Breast epithelium (tissue), 3 donors: Measurements from ENCODE around the gene KIF26B.

Experiments
- CTCF ChIP-seq, 3 donors: fragments of 450-650 bp; IDR thresholded peaks; one replicate each; pipeline ENCODE4 v1.5.1; 2016 to 2017; ENCODE audit warnings: antibody characterized with exemption in 3 of 3, mild to moderate bottlenecking in 3 of 3, moderate library complexity in 3 of 3
- POLR2A ChIP-seq: fragments of 450-650 bp; IDR thresholded peaks from one replicate; pipeline ENCODE4 v1.6.1; 2016; ENCODE audit warnings: antibody characterized with exemption, mild to moderate bottlenecking, moderate library complexity
- POLR2AphosphoS5 ChIP-seq, 3 donors: sonication (generic); formaldehyde crosslinking; IDR thresholded peaks; one replicate each; pipeline ENCODE4 v1.6.1; 2017; ENCODE audit warnings: antibody characterized with exemption in 3 of 3

- TF ChIP-seq POLR2A, result no peak
- no peak for TF ChIP-seq CTCF (IDR thresholded peaks at IDR 0.05)
- TF ChIP-seq POLR2AphosphoS5 (IDR thresholded peaks at IDR 0.05), result no peak
Measured at GRCh38 chr1:245501633-245502032, 346.8 kb downstream of the KIF26B start.
